Fibroblast of the aortic adventitia (primary cell): Measurements from ENCODE around the gene SOWAHC. TPM values are rescaled to one million over a fixed set of nuclear protein-coding genes. Genes with fewer than 3 reads are reported as not detected.
A peak's percentile ranks its signal among the peaks of the same experiment; 100 is the strongest.
"Not testable (repeated sequence)": the region's sequence is repeated elsewhere in the genome, so short reads cannot be mapped to it uniquely, and the experiment has no call there.

Experiments used
- DNase-seq: peaks from one replicate; pipeline ENCODE4 v3.0.0-alpha.2; 2010; ENCODE audit warnings: low read depth
- H3K4me3 ChIP-seq: 2 replicates; pipeline ENCODE4 v1.5.1; 2011; ENCODE audit warnings: low read depth, mild to moderate bottlenecking, control low read depth, low read length, moderate library complexity
- total RNA-seq: library from RNA; depleted of rRNA; stranded (reverse); fragments of >200 nt; gene quantifications from 2 replicates; pipeline ENCODE4 v1.2.3, GENCODE V29; 2012; ENCODE audit warnings: low replicate concordance
- TF ChIP-seq, protein P1 (sequence below): IDR thresholded peaks from 2 replicates; pipeline ENCODE4 v1.5.1; 2011; ENCODE audit warnings: mild to moderate bottlenecking, low read length, control low read depth, inconsistent platforms; ENCODE audit not compliant: insufficient read depth

Gene SOWAHC
- total RNA-seq, 1 donor, result 14.6 TPM

DNA sequence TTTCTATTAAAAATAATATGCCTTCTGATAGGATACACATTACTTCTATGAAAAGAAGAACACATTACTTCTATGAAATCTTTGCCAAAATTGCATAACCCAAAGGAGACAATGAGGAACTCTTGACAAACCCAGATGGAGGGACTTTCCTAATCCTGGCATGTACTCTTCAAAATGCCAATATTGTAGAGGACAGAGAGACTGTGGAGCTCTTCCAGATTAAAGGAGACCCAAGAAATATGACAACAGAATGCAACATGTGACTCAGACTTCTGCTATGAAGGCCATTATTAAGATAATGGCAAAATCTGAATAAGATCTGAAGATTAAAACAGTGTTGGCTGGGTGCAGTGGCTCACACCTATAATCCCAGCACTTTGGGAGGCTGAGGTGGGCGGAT lies 22.2 kb downstream of the SOWAHC start:
- H3K4me3 ChIP-seq, result no peak overlapping the region
- peak; percentile 52 for DNase-seq
- TF ChIP-seq, protein P1, sequence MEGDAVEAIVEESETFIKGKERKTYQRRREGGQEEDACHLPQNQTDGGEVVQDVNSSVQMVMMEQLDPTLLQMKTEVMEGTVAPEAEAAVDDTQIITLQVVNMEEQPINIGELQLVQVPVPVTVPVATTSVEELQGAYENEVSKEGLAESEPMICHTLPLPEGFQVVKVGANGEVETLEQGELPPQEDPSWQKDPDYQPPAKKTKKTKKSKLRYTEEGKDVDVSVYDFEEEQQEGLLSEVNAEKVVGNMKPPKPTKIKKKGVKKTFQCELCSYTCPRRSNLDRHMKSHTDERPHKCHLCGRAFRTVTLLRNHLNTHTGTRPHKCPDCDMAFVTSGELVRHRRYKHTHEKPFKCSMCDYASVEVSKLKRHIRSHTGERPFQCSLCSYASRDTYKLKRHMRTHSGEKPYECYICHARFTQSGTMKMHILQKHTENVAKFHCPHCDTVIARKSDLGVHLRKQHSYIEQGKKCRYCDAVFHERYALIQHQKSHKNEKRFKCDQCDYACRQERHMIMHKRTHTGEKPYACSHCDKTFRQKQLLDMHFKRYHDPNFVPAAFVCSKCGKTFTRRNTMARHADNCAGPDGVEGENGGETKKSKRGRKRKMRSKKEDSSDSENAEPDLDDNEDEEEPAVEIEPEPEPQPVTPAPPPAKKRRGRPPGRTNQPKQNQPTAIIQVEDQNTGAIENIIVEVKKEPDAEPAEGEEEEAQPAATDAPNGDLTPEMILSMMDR, result no peak

DNA sequence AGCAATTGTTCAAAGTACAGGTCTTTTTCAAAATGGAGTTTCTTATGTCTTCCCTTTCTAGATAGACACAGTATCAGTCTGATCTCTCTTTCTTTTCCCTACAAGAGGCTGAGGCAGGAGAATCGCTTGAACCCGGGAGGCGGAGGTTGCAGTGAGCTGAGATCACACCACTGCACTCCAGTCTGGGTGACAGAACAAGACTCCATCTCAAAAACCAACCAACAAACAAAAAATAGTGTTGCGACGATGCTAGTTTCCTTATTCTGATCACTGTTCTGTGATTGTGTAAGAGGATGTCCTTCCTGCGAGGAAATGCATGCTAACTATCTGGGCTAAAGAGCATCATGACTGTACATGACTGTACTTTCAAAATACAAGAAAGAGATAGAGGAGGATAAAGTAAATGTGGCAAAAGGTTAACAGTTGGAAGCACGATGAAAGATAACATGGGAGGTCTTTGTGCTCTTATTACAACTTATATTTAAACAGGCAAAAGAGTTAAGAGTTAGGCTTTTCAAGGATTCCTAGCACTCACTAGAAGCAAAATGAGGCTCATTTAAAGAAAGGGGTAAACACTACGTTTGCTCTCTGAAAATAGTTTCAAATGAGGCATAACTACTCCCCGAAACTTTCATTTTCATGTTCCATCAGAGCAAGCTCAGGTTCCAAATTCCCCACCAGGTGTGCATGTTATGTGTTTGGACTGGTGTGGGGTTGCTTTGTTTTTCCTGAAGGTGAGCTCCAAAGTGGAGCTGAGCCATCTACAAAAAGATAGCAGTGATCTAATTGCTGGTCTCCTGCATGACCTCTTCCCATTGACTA lies 23.8 kb downstream of the SOWAHC start:
- no peak overlapping the region for H3K4me3 ChIP-seq
- DNase-seq, result peak; percentile 13
- TF ChIP-seq, protein P1, result no peak

DNA sequence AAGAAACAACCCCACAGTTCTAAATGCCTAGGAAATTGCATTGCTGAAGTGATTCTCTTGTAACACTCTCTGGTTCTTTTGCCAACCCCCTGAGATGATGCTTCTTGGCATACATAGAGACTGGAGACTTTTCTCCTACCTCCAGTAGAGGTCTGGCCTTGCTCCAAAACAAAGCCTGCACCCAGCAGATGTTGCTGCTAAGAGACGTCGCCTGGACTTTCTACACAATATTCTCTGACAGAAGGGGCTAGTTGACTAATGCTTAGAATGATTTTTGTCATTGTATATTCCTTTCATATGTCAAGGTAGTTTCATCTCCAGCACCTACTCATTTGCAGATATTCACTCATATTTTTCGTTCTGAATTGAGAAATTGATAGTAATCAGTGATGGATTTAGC lies 24.6 kb downstream of the SOWAHC start:
- peak; percentile 16 for DNase-seq
- TF ChIP-seq, protein P1, result no peak
- no peak overlapping the region for H3K4me3 ChIP-seq

DNA sequence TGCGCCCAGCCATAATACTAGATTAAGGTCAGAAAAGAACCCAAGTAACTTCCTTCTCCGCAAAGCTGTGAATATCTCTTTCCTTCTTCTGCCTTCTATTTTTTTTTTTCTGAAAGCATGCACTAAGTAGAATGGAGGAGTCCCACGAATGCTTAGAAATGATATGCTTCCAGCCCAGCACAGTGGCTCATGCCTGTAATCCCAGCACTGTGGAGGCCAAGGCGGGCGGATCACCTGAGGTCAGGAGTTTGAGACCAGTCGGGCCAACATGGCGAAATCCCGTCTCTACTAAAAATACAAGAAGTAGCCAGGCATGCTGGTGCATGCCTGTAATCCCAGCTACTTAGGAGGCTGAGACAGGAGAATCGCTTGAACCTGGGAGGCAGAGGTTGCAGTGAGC lies 25.8 kb downstream of the SOWAHC start:
- not testable (repeated sequence) for H3K4me3 ChIP-seq, DNase-seq

DNA sequence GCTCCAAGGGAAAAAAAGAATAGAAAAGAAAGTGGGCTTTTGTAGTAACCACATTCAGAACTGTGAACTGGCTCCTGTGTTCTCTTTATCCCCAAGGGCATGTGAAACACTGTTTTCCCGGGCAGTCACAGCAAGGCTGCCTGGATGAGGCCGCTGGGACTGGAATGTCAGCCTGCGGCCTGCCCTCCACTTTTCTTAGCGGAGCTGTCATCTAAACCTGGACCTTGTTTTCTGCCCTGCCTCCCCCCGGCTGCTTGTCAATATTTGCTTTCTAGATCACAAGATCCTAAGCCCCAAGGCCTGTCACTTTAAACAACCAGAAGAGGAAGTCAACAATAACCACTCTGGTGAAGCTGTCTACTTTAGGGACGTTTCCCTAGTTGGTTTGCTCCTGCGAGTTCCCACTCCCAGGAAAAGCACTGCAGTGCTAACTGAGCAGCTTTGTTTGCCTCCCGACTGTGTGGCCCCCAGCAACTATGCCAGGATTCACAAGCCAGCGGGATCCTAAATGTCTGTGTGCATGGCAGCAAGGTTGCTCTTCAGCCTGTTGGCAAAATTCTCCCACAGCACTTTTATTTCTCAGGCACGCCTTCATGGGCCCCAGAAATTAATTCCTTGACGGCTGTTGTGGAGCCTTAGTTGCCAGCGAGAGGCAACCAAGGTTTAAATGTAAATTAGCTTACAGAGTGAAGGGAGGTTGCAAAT lies 30.6 kb downstream of the SOWAHC start:
- peak; percentile 13 for DNase-seq
- no peak overlapping the region for H3K4me3 ChIP-seq
- TF ChIP-seq, protein P1, result no peak

DNA sequence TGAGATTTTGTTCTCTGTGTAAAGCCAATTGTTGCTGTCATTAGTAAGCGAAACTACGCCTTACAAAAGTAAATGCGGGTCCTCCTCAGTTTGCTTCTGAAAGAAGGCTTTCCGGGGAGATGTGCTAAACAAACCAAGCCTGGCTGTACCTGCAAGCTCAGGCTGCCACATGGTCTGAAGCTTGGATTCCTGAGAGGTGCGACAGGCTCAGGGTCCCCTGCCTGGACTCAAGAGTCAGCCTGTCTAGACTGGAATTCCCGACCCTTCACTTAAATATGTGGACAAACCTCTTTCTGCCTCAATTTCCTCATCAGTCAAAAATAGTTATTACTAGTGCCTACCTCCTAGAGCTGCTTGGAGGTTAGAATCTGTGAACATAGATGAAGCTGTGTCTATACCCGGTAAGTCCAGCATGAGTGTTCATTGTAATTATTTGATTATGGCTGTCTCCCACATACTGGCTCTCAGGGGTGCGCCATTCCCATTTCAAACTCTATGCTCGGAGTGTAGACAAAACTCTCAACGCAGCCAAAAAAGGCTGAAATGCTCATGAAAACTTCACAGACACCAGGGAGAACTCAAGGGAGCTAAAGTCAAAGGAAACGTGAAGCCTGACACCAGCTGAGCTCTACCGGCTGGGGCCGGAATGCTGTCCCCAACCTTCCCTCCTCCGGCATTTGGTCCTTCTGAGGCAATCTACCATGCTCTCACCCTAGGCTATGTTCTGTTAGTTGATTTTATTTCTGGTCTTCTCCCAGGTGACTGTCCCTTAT lies 31.4 kb downstream of the SOWAHC start:
- TF ChIP-seq, protein P1, result no peak
- DNase-seq, result no peak
- no peak overlapping the region for H3K4me3 ChIP-seq

DNA sequence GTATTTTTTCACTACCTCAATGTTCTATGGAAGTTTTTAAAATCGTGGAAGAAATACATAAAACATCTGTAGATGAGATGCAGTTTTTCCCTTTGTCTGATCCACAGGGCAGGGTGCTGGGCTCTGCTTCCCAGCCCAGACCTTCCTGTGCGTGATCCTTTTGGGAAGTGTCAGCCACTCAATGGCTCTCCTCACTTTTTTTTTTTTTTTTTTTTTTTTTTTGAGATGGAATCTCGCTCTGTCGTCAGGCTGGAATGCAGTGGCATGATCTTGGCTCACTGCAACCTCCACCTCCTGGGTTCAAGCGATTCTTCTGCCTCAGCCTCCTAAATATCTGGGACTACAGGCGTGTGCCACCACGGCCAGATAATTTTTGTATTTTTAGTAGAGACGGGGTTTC lies 32.8 kb downstream of the SOWAHC start:
- TF ChIP-seq, protein P1, result no peak
- no peak overlapping the region for H3K4me3 ChIP-seq
- no peak for DNase-seq
